Stimulated activated CD4-positive, alpha-beta T cell treated with anti-CD3 and anti-CD28 coated beads, Interleukin-1b, Interleukin-23, amount 100 ng/mL, for 48 hours (primary cell): ENCODE data around the gene TGDS.
"Not testable (repeated sequence)": the region's sequence is repeated elsewhere in the genome, so short reads cannot be mapped to it uniquely, and the experiment has no call there.

Source experiments
- DNase-seq: peaks from one replicate; pipeline ENCODE4 v3.0.0-alpha.2; 2020

TGDS gene

GRCh38 chr13:94595950-94596574, at the start of gene TGDS:
Gene TGDS, minus strand, starts transcription at chr13:94596152. Its CDS starts 16 bp downstream, at chr13:94596136.
- DNase-seq: peak; percentile 90

- DNase-seq: no peak
Observed at GRCh38 chr13:94641409-94641941, 45.5 kb upstream of the TGDS start.

- DNase-seq: no peak
Observed at GRCh38 chr13:94640721-94641120, 44.8 kb upstream of the TGDS start.

- DNase-seq: not testable (repeated sequence)
Observed at GRCh38 chr13:94637677-94638076, 41.7 kb upstream of the TGDS start.

- DNase-seq: no peak
Observed at GRCh38 chr13:94636942-94637578, 41.1 kb upstream of the TGDS start.

GRCh38 chr13:94636096-94636495, 40.1 kb upstream of the TGDS start:
- DNase-seq: not testable (repeated sequence)

GRCh38 chr13:94632226-94632980, 36.5 kb upstream of the TGDS start:
- DNase-seq: no peak

GRCh38 chr13:94630858-94631257, 34.9 kb upstream of the TGDS start:
- DNase-seq: no peak

- DNase-seq: no peak
Observed at GRCh38 chr13:94623316-94623715, 27.4 kb upstream of the TGDS start.

GRCh38 chr13:94622344-94622743, 26.4 kb upstream of the TGDS start:
- no peak for DNase-seq

GRCh38 chr13:94620286-94620896, 24.4 kb upstream of the TGDS start:
- no peak for DNase-seq

GRCh38 chr13:94617389-94618000, 21.5 kb upstream of the TGDS start:
- no peak for DNase-seq

GRCh38 chr13:94613051-94613450, 17.1 kb upstream of the TGDS start:
- DNase-seq: no peak

- no peak for DNase-seq
Observed at GRCh38 chr13:94612050-94612449, 16.1 kb upstream of the TGDS start.

GRCh38 chr13:94610475-94610874, 14.5 kb upstream of the TGDS start:
- DNase-seq: no peak

GRCh38 chr13:94609196-94609595, 13.2 kb upstream of the TGDS start:
- DNase-seq: no peak

- DNase-seq: no peak
Observed at GRCh38 chr13:94608586-94608985, 12.6 kb upstream of the TGDS start.

GRCh38 chr13:94607939-94608338, 12.0 kb upstream of the TGDS start:
- no peak for DNase-seq

GRCh38 chr13:94607056-94607455, 11.1 kb upstream of the TGDS start:
- no peak for DNase-seq

- DNase-seq: no peak
Observed at GRCh38 chr13:94602467-94602866, 6.5 kb upstream of the TGDS start.

GRCh38 chr13:94601446-94602431, 5.8 kb upstream of the TGDS start, which contains the start of gene GPR180:
Gene GPR180, plus strand, starts transcription at chr13:94601857. Its CDS starts 71 bp downstream, at chr13:94601928.
- peak; percentile 94 for DNase-seq
